ENCODE measurements around the gene USP32.
A peak's percentile ranks its signal among the peaks of the same experiment; 100 is the strongest.
"Not testable (repeated sequence)": the region's sequence is repeated elsewhere in the genome, so short reads cannot be mapped to it uniquely, and the experiment has no call there.

The USP32 gene

GRCh38 chr17:60333628-60334031 is 58.3 kb downstream of the USP32 start:
- no peak for DNase-seq (ENCODE audit: low read depth in 2 of 3, low spot score in 1 of 3)

DNA sequence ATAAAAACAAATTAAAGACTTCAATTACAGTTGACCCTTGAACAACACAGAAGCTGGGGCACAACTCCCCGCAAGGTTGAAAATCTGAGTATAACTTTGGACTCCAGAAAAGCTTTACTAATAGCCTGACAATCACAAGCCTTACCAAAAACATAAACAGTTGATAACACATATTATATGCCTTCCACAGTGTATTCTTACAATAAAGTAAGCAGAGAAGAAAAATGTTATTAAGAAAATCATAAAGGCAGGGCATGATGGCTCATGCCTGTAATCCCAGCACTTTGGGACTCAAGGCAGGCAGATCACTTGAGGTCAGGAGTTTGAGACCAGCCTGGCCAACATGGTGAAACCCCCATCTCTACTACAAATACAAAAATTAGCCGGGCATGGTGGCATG is 58.9 kb downstream of the USP32 start:
- DNase-seq (ENCODE audit: low read depth in 2 of 3, low spot score in 1 of 3): not testable (repeated sequence)

DNA sequence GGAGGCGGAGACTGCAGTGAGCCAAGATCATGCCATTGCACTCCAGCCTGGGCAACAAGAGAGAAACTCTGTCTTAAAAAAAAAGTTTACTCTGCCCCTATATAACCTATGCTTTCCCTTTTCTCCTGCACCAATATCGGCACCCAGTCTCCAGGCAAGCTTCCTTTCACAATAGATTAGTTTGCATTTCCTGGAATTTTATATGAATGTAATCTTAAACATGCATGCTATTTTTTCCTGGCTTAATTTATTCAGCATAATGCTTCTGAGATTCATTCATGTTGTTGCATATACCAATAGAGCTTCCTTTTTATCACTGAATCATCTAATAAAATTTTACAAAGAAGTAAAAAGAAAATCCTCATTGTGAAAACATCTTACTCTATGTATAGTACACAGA is 59.4 kb downstream of the USP32 start:
- no peak for DNase-seq (ENCODE audit: low read depth in 2 of 3, low spot score in 1 of 3)

DNA sequence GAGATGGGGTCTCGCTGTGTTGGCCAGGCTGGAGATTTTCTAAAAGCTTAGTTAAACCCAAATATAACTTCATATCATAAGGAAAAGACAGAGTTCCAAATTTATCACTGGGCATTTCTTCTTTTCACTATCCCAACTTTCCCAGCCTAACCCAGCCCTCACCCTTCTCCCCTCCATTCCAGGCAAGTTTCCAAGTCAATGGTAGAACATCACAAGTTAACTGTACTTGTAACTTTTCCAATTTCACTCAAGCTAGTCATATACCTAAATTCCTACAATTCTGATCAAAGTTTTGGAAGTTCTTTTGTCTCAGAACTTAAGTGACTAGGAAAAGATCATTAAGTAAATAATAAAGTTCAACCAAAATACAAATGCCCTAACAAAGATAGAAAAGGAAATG is 61.2 kb downstream of the USP32 start:
- no peak for DNase-seq (ENCODE audit: low read depth in 2 of 3, low spot score in 1 of 3)

DNA sequence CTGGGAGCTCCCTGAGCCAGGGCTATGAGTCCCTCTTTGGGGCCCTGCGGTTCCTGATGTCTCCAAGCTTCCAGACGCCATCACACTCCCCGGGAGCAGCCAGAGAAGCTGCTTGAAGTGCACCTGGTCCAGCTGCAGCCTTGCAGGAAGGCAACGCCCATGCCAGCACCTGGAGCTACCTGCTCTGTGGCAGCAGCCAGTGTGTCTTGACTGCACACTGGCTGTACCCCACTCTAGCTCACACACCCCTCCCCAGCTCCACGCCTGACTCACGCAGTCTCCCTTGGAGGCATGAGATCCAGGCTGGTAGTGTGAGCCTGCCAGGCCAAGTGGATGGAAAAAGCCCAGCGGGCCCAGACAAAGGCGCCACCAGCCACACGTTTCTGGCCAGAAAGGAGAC is 63.3 kb downstream of the USP32 start:
- no peak for DNase-seq (ENCODE audit: low read depth in 2 of 3, low spot score in 1 of 3)

DNA sequence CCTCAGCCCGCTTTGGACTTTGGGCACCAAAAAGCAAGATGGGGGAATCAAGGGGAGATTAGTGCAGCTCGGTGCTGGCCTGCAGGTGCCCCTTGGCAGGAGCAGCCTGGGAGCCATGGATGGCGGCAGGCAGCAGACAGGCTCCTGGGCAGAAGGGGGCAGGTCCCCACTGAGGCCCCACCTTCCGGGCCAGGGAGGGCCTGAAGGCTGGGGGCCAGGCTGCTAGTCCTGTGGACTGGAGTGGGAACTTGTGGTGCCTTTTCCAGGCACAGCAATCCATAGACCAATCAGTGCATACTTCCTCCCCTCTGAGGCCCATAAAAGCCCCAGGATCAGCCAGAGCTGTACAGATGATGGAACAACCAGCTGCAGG is 64.0 kb downstream of the USP32 start:
- no peak for DNase-seq (ENCODE audit: low read depth in 2 of 3, low spot score in 1 of 3)

GRCh38 chr17:60327134-60327900 is 64.6 kb downstream of the USP32 start:
- DNase-seq (ENCODE audit: low read depth in 2 of 3, low spot score in 1 of 3): no peak

DNA sequence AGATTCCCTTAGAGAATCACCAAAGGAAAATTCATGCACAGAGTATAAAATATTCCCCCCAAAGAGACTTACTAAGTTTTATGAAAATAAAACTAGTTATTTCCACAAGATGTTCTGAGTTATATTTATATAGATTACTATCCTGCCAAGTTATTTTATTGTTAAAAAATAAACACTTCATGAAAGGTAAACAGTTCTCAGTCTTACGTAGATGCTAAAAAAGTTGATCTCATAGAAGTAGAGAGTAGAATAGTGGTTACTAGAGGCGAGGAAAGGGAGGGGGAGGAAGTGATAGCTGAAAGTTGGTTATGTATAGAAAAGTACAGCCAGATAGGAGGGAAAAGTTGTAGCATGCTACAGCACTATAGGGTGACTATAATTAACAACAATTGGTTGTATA is 65.2 kb downstream of the USP32 start:
- DNase-seq (ENCODE audit: low read depth in 2 of 3, low spot score in 1 of 3): no peak

DNA sequence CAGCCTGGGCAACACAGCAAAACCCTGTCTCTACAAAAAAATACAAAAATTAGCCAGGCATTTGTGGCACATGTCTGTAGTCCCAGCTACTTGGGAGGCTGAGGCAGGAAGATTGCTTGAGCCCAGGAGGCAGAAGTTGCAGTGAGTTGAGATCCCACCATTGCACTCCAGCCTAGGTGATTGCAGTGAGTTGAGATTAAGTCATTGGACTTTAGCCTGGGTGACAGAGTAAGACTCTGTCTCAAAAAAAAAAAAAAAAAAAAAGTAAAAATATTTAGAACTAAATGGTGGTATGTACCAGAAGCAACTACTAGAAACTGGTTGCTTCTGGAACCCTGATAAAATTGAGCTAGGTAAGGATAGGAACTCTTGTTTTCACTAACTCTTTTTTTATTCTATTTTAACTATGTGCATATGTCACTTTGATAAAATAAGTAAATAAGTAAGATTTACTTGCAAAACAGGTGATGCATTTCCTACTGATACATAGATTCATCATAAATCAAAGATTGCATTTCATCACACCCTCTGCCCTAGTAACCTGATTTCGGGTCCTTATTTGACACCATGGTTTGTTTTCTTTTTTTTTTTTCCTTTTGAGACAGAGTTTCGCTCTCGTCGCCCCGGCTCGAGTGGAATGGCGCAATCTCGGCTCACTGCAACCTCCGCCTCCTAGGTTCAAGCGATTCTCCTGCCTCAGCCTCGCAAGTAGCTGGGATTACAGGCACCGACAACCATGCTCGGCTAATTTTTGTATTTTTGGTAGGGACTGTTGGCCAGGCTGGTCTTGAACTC is 66.0 kb downstream of the USP32 start:
- DNase-seq (ENCODE audit: low read depth in 2 of 3, low spot score in 1 of 3): no peak

DNA sequence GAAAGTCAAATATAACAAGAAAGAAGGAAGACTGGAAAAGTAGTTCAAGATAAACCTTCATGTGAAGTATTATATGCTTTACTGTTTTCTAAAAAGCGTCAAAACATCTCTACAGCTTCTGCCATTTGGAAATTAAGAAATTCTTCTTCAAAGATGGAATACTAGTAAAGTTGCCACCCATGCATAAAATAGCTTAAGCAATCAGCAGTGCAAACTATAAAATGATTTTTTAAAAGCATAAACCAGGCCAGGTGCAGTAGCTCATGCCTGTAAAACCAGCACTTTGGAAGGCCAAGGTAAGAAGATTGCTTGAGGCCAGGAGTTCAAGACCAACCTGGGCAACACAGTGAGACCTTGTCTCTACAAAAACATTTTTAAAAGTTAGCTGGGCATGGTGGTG is 68.2 kb downstream of the USP32 start:
- DNase-seq (ENCODE audit: low read depth in 2 of 3, low spot score in 1 of 3): no peak

GRCh38 chr17:60322056-60322387 is 69.9 kb downstream of the USP32 start:
- no peak for DNase-seq (ENCODE audit: low read depth in 2 of 3, low spot score in 1 of 3)

DNA sequence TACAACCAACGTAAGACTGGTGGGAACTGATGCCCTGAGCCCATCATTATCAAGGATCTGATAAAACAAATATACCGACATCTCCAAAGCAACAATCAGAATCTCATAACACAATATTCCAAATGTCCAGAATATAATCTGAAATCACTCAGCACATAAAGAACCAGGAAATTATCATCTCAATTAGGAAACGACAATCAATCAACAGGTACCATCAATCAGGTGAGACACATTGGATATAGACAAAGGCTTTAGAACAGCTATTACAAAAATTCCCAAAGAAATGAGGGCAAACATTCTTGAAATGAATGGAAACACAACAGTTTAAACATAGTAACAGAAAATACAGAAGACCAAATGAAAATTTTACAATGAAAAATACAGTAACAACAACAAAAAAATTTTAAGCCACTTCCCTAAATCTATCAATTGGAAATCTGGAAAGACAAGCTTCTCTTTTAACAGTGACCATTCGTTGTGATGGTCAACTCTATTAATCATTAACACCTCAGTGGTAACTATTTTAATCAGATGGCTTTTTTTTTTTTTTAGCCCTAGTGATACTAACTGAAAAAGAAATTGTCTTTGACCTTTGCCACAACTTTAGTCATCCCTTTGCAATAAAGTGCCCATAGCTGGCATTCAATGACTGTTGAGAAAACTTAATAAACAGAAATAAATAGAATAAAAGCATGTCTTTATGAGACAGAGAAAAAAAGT is 70.4 kb downstream of the USP32 start:
- no peak for DNase-seq (ENCODE audit: low read depth in 2 of 3, low spot score in 1 of 3)

GRCh38 chr17:60318830-60319229 is 73.1 kb downstream of the USP32 start:
- DNase-seq (ENCODE audit: low read depth in 2 of 3, low spot score in 1 of 3): no peak

DNA sequence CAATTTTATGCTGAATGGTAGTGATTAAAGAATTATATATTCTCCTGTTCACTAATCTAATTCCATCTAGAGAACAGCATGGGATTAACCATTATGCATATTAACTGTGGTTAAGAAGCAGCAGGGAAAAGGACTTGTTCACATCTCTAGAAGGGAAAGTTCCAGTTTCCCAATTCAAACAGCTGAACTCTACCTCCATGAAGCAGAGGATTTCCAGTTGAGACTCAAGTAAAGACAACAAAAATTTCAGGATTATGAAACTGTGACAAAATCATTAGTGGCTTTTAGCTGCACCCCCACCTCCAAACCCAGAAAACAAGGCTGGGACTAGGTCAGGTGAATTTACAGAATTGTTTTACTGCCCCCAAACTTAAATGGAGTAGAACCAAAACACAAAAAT is 73.6 kb downstream of the USP32 start:
- DNase-seq (ENCODE audit: low read depth in 2 of 3, low spot score in 1 of 3): no peak

DNA sequence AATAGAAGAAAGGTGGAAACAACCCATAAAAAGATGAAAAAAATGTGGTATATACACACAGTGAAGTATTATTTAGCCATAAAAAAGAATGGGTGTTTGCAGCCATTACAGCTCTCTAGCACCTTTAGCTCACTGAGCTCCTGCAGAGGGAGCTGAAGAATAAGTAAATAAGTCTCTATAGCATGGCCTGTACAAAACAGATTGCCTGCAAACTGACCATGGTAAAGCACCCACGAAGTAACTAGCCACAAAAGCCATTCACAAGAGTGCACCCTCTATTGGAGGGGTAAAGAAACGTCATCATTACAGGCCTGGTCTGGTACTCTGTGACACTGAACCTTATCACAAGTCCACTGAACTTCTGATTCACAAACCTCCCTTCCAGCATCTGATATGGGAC is 76.3 kb downstream of the USP32 start:
- DNase-seq (ENCODE audit: low read depth in 2 of 3, low spot score in 1 of 3): no peak

DNA sequence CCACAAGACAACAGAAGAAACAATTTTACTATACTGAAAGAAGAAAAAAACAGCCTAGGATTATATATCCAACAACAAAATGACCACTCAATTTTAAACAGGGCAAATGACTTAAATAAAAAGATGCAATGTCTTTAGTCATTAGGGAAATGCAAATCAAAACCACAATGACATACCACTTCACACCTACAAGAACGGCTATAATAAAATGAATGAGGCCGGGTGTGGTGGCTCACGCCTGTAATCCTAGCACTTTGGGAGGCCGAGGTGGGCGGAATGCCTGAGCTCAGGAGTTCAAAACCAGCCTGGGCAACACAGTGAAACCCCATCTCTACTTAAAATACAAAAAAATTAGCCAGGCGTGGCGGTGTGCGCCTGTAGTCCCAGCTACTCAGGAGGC is 77.0 kb downstream of the USP32 start:
- not testable (repeated sequence) for DNase-seq (ENCODE audit: low read depth in 2 of 3, low spot score in 1 of 3)

- no peak for DNase-seq (ENCODE audit: low read depth in 2 of 3, low spot score in 1 of 3)
These were observed 77.5 kb downstream of the USP32 start for GRCh38 chr17:60314423-60314822.

DNA sequence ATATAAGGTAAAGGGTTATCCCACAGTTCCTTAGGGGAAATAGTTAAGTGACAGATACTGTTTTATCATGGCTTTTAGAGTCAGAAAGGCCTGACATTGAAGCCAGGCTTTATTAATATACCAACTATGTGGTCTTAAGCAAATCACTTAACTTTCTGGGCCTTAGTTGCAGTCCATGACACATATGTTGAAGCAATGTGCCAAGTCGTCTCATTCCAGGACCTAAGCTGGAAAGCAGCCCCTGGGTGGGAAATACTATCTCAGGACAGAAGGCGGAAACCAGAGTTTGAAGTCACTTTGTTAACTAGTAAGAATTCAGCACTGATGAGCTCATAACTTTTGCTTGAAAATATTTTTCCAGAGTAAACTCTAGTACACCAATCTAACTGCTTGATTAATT is 80.0 kb downstream of the USP32 start:
- DNase-seq (ENCODE audit: low read depth in 2 of 3, low spot score in 1 of 3): no peak

- DNase-seq (ENCODE audit: low read depth in 2 of 3, low spot score in 1 of 3): no peak
These were observed 80.7 kb downstream of the USP32 start for GRCh38 chr17:60311186-60311585.

- peak in 1 of 3 donors; percentile 3 for DNase-seq (ENCODE audit: low read depth in 2 of 3, low spot score in 1 of 3)
These were observed 86.8 kb downstream of the USP32 start for GRCh38 chr17:60305141-60305540.

DNA sequence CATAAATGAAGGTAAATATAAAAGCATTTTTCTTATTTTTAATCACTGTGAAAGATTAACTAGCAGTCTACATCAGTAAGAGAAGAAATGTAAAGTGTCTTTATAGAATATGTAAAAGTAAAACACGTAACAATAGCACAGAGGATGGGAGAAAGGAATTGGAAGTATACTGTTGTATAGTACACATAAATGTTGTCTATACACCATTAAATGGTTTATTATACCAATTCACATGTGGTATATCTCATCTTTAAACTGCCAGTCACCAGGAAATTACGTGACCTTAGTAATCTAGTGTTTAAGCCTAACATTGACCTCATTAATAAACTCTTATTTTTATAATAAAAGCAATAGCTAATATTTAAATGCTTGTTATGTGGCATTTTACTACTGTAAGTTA is 87.4 kb downstream of the USP32 start:
- no peak for DNase-seq (ENCODE audit: low read depth in 2 of 3, low spot score in 1 of 3)

DNA sequence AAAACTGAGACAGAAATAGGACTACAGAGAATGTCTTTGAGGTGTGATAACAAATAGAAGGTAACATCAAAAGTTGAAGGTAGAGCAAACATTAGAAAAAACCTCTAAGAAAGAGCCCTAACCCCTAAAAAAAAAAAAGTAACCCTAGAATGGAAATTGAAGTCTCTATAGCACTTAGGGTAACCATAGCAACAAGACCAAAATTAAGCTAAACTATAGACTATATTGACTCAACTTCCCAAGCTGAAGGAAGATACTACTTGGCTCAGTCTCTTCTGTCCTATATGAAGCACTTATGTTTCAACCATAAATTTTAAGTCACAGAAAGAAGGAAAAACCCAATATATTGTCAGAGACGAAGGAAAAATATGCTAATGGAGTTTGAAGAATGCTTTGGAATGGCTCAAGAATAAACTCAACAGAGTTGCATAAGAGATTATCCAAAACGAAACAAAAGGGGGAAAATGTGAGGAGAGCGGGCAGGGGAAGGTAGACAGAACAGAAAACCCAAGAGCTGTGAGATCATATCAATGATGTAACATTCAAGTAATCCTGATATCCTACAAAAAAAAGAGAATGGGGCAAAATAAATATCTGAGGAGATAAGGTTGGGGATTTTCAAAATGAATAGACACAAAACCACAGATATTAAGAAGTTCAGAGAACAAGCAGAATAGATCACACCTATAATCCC is 88.4 kb downstream of the USP32 start:
- no peak for DNase-seq (ENCODE audit: low read depth in 2 of 3, low spot score in 1 of 3)
